SK-N-DZ (cell line): ENCODE measurements around the gene ANG.

Experiments
- DNase-seq: peaks from one replicate; pipeline ENCODE4 v3.0.0-alpha.2; 2015; ENCODE audit warnings: low spot score

ANG gene

GRCh38 chr14:20675669-20676068 lies 12.9 kb upstream of the ANG start:
- DNase-seq, result no peak

GRCh38 chr14:20676072-20676471 lies 12.5 kb upstream of the ANG start:
- no peak for DNase-seq

GRCh38 chr14:20679907-20680306 lies 8.7 kb upstream of the ANG start:
- no peak for DNase-seq

- DNase-seq, result no peak
Measured at GRCh38 chr14:20680363-20680762, 8.2 kb upstream of the ANG start.

GRCh38 chr14:20680843-20681347 lies 7.7 kb upstream of the ANG start:
- DNase-seq, result no peak

- peak; percentile 59 for DNase-seq
Measured at GRCh38 chr14:20681348-20682126, 7.0 kb upstream of the ANG start.

- no peak for DNase-seq
Measured at GRCh38 chr14:20682127-20682434, 6.5 kb upstream of the ANG start.

GRCh38 chr14:20682435-20683124 lies 6.0 kb upstream of the ANG start:
- DNase-seq, result peak; percentile 88

- DNase-seq, result peak; percentile 79
Measured at GRCh38 chr14:20683125-20683890, 5.3 kb upstream of the ANG start.

- DNase-seq, result peak; percentile 68
Measured at GRCh38 chr14:20683891-20684661, 4.5 kb upstream of the ANG start, which contains the start of gene RNASE4. Gene RNASE4, plus strand, starts transcription at chr14:20684560. Its CDS starts 14,812 bp downstream, at chr14:20699372.

- DNase-seq, result peak; percentile 16
Measured at GRCh38 chr14:20684662-20685456, 3.7 kb upstream of the ANG start.

GRCh38 chr14:20686386-20687143 lies 2.0 kb upstream of the ANG start:
- no peak for DNase-seq

GRCh38 chr14:20687362-20688166 lies 1.0 kb upstream of the ANG start:
- no peak for DNase-seq

- DNase-seq, result peak; percentile 53
Measured at GRCh38 chr14:20690848-20691640, 2.5 kb downstream of the ANG start.

GRCh38 chr14:20692116-20692751 lies 3.7 kb downstream of the ANG start:
- DNase-seq, result peak; percentile 7

- no peak for DNase-seq
Measured at GRCh38 chr14:20696764-20697163, 8.2 kb downstream of the ANG start.

GRCh38 chr14:20697273-20698017 lies 8.9 kb downstream of the ANG start:
- DNase-seq, result peak; percentile 48
